K562 (cell line): ENCODE data around the gene ENKUR. TPM values are rescaled to one million over a fixed set of nuclear protein-coding genes. Genes with fewer than 3 reads are reported as not detected.

Experiments used
- ATF3 ChIP-seq, 2 experiments: fragments of 450-650 bp in 1 of 2; sonication (generic) in 1 of 2; formaldehyde crosslinking in 1 of 2; IDR thresholded peaks in 1 of 2; conservative IDR thresholded peaks in 1 of 2; 2 replicates each; pipeline versions ENCODE4 v1.6.1 to v1.8.1; 2016 to 2023; ENCODE audit warnings: mild to moderate bottlenecking in 2 of 2, moderate library complexity in 2 of 2, inconsistent platforms in 1 of 2, missing genetic modification reagents in 1 of 2
- CC2D1A ChIP-seq: fragments of 450-650 bp; IDR thresholded peaks from 2 replicates; pipeline ENCODE4 v1.6.1; 2017; ENCODE audit warnings: mild to moderate bottlenecking
- CHD2 ChIP-seq: IDR thresholded peaks from 2 replicates; pipeline ENCODE4 v1.6.1; 2011; ENCODE audit warnings: low read depth, low read length
- E2F6 ChIP-seq, 2 experiments: IDR thresholded peaks; 2 replicates each; pipeline ENCODE4 v1.6.1; 2011; ENCODE audit warnings: borderline replicate concordance in 1 of 2, control low read depth in 1 of 2, low read depth in 1 of 2, low read length in 1 of 2, mild to moderate bottlenecking in 1 of 2, mixed read lengths in 1 of 2, moderate library complexity in 1 of 2; ENCODE audit not compliant: insufficient read depth in 1 of 2, insufficient read length in 1 of 2, poor library complexity in 1 of 2, severe bottlenecking in 1 of 2; ENCODE audit errors: extremely low read depth in 1 of 2
- EP400 ChIP-seq: fragments of 450-650 bp; IDR thresholded peaks from 2 replicates; pipeline ENCODE4 v1.6.1; 2017; ENCODE audit warnings: antibody characterized with exemption, mild to moderate bottlenecking, moderate library complexity
- HOXB6 ChIP-seq: fragments of 250-450 bp; sonication (Bioruptor Pico); IDR thresholded peaks from 2 replicates; pipeline ENCODE4 v1.5.1; 2022; ENCODE audit warnings: mild to moderate bottlenecking, borderline replicate concordance
- MED1 ChIP-seq: sonication (generic); formaldehyde crosslinking; IDR thresholded peaks from 2 replicates; pipeline ENCODE4 v1.8.1; 2023; ENCODE audit warnings: missing genetic modification reagents, borderline replicate concordance
- POLR2G ChIP-seq: fragments of 200-400 bp; formaldehyde crosslinking; IDR thresholded peaks from 2 replicates; pipeline ENCODE4 v1.6.1; 2017; ENCODE audit warnings: low read depth, mild to moderate bottlenecking, antibody characterized with exemption, low read length, moderate library complexity
- PTTG1 ChIP-seq: fragments of 450-650 bp; IDR thresholded peaks from 2 replicates; pipeline ENCODE4 v1.6.1; 2016; ENCODE audit warnings: low read depth, mild to moderate bottlenecking, missing genetic modification characterization, missing compliant biosample characterization
- RB1 ChIP-seq: fragments of 450-650 bp; IDR thresholded peaks from 2 replicates; pipeline ENCODE4 v1.6.1; 2017; ENCODE audit warnings: low read depth, mild to moderate bottlenecking
- RBFOX2 ChIP-seq: fragments of 200-400 bp; formaldehyde crosslinking; IDR thresholded peaks from 2 replicates; pipeline ENCODE4 v1.6.1; 2017; ENCODE audit warnings: low read depth, mild to moderate bottlenecking, low read length, moderate library complexity
- TCFL5 ChIP-seq: fragments of 250-450 bp; sonication (Bioruptor Pico); conservative IDR thresholded peaks from 2 replicates; pipeline ENCODE4 v1.6.1; 2021; ENCODE audit warnings: mild to moderate bottlenecking, moderate library complexity, matching md5 sums
- TRIM24 ChIP-seq, 2 experiments: fragments of 450-650 bp; IDR thresholded peaks; 2 replicates each; pipeline ENCODE4 v1.6.1; 2016
- XRCC5 ChIP-seq: fragments of 200-400 bp; formaldehyde crosslinking; IDR thresholded peaks from 2 replicates; pipeline ENCODE4 v1.6.1; 2017; ENCODE audit warnings: low read depth, mild to moderate bottlenecking, low read length
- YBX1 ChIP-seq: fragments of 450-650 bp; IDR thresholded peaks from 2 replicates; pipeline ENCODE4 v1.7.1; 2016; ENCODE audit warnings: mild to moderate bottlenecking
- YY1 ChIP-seq, 3 experiments: IDR thresholded peaks; 2 replicates each; pipeline ENCODE4 v1.6.1; 2011; ENCODE audit warnings: low read length in 2 of 3, mild to moderate bottlenecking in 2 of 3, moderate library complexity in 2 of 3, borderline replicate concordance in 1 of 3, control low read depth in 1 of 3, low read depth in 1 of 3; ENCODE audit not compliant: insufficient read depth in 3 of 3, insufficient replicate concordance in 2 of 3, control insufficient read depth in 1 of 3, insufficient read length in 1 of 3; ENCODE audit errors: extremely low read depth in 1 of 3
- ZBTB1 ChIP-seq: sonication (generic); formaldehyde crosslinking; IDR thresholded peaks from 2 replicates; pipeline ENCODE4 v1.8.1; 2023; ENCODE audit warnings: missing genetic modification reagents, low read depth, mild to moderate bottlenecking, borderline replicate concordance
- ZBTB12 ChIP-seq: fragments of 250-450 bp; sonication (Bioruptor Pico); IDR thresholded peaks from 2 replicates; pipeline ENCODE4 v1.4.0; 2020
- ZBTB8A ChIP-seq: fragments of 450-650 bp; IDR thresholded peaks from 2 replicates; pipeline ENCODE4 v1.6.1; 2018; ENCODE audit warnings: mild to moderate bottlenecking, moderate library complexity; ENCODE audit not compliant: partially characterized antibody
- ZNF23 ChIP-seq: fragments of 250-450 bp; sonication (Bioruptor Pico); IDR thresholded peaks from 2 replicates; pipeline ENCODE4 v1.4.0; 2020; ENCODE audit warnings: mild to moderate bottlenecking
- polyA plus RNA-seq, 8 experiments: library from polyadenylated mRNA; depleted of rRNA in 4 of 8; stranded (reverse) in 5 of 8; unstranded in 3 of 8; fragments of >200 nt; fragmentation: Nextera tagmentation in 2 of 8; fragmentation: Illumina TruSeq in 1 of 8; extraction: Ambion mirVana in 2 of 8; extraction: Trizol in 1 of 8; gene quantifications; 2 replicates each; pipeline versions ENCODE4 v1.2.1 to v1.2.3, GENCODE V29; 2011 to 2014; ENCODE audit warnings: inconsistent platforms in 1 of 8, missing spikeins in 1 of 8
- total RNA-seq, 7 experiments: library from RNA; depleted of rRNA in 6 of 7; stranded (reverse); fragments of >200 nt in 6 of 7; fragmentation: Illumina TruSeq in 2 of 7; extraction: Trizol in 2 of 7; gene quantifications; 2 replicates each; pipeline versions ENCODE4 v1.2.1 to v1.2.3, GENCODE V29; 2011 to 2021; ENCODE audit warnings: low replicate concordance in 1 of 7

Gene ENKUR
- total and polyA plus RNA-seq, 9 of the 15 experiments (the other 6 are each of a cell fraction or from before 2014, with no cell fraction given): 0.06 to 0.46 (median 0.20) TPM

- TF ChIP-seq PTTG1 (tag) (no peak), ZBTB1 (no peak; the same call in 1 of the 2 replicates), TRIM24 (IDR thresholded peaks at IDR 0.05) (no peak; a peak in 1 of 4 replicates), ZBTB8A (no peak), ZNF23 (CRISPR knock-in tag) (no peak), MED1 (CRISPR knock-in tag) (no peak), CC2D1A (no peak), CHD2 (peak; percentile 48; the same call in 1 of the 2 replicates), EP400 (peak; percentile 45), POLR2G (peak; percentile 84), TCFL5 (CRISPR knock-in tag) (no peak), ATF3 (IDR thresholded peaks at IDR 0.05) (no peak), ATF3 (CRISPR knock-in tag; conservative IDR thresholded peaks at IDR 0.05) (0 out of 2 replicates have a peak, but pooled peaks have one; percentile 3), RB1 (no peak), YBX1 (no peak), XRCC5 (0 out of 2 replicates have a peak, but pooled peaks have one; percentile 16), RBFOX2 (peak; percentile 91), E2F6 (IDR thresholded peaks at IDR 0.05; ENCODE audit: borderline replicate concordance in 1 of 2, extremely low read depth in 1 of 2, insufficient read depth in 1 of 2, insufficient read length in 1 of 2, low read depth in 1 of 2, low read length in 1 of 2, poor library complexity in 1 of 2, severe bottlenecking in 1 of 2) (peak; percentile 86 to 93), HOXB6 (no peak), YY1 (IDR thresholded peaks at IDR 0.05; ENCODE audit: borderline replicate concordance in 1 of 3, control insufficient read depth in 1 of 3, extremely low read depth in 1 of 3, insufficient read depth in 3 of 3, insufficient read length in 1 of 3, insufficient replicate concordance in 2 of 3, low read depth in 1 of 3, low read length in 2 of 3) (peak in 1 of 3 experiments; percentile 70), ZBTB12 (CRISPR knock-in tag) (no peak)
These were observed 63.7 kb downstream of the ENKUR start, which contains the start of gene PRTFDC1 (continued) for GRCh38 chr10:24952143-24952706.
